Esophagus squamous epithelium (tissue), 4 donors: Measurements from ENCODE around the gene ACAP2.

ENCODE experiments used
- CTCF ChIP-seq, 6 experiments: fragments of 450-650 bp in 4 of 6; fragments of 200-600 bp in 2 of 6; sonication (generic) in 2 of 6; IDR thresholded peaks; one replicate each; pipeline ENCODE4 v1.5.1; 2016 to 2019; ENCODE audit warnings: antibody characterized with exemption in 6 of 6, mild to moderate bottlenecking in 4 of 6, moderate library complexity in 4 of 6
- POLR2A ChIP-seq, 4 donors: fragments of 450-650 bp; IDR thresholded peaks; one replicate each; pipeline ENCODE4 v1.6.1; 2017; ENCODE audit warnings: antibody characterized with exemption in 4 of 4, mild to moderate bottlenecking in 4 of 4, moderate library complexity in 3 of 4

- no peak for TF ChIP-seq CTCF (IDR thresholded peaks at IDR 0.05)
- TF ChIP-seq POLR2A (IDR thresholded peaks at IDR 0.05) = no peak
Observed at GRCh38 chr3:195405651-195406050, 37.2 kb downstream of the ACAP2 start.
